SK-N-SH (cell line): ENCODE data around the gene KRTAP1-4. TPM values are rescaled to one million over a fixed set of nuclear protein-coding genes. Genes with fewer than 3 reads are reported as not detected.

Experiments used
- CTCF ChIA-PET: fragments of 300-600, 350-600 bp; formaldehyde crosslinking; extraction: SDS; loops from one replicate; lab custom pipeline; 2021; lab: Yijun Ruan, JAX
- POLR2A ChIA-PET: fragments of 350-600 bp; sonication (Branson Sonifier 250); formaldehyde crosslinking; extraction: SDS; loops from one replicate; lab custom pipeline; 2020; ENCODE audit warnings: antibody characterized with exemption, inconsistent platforms; lab: Yijun Ruan, JAX
- DNase-seq: peaks from one replicate; pipeline ENCODE4 v3.0.0; 2012
- H2AFZ ChIP-seq: fragments of 200-600 bp; sonication (generic); 2 replicates; pipeline ENCODE4 v1.8.1; 2016; ENCODE audit warnings: antibody characterized with exemption, mild to moderate bottlenecking, low read depth
- H3F3A ChIP-seq: fragments of 200-600 bp; sonication (generic); replicated peaks from 2 replicates; pipeline ENCODE3; 2016; ENCODE audit warnings: antibody characterized with exemption, mild to moderate bottlenecking; ENCODE audit not compliant: insufficient read depth
- H3K27ac ChIP-seq, 2 experiments: fragments of 200-500 bp in 1 of 2; fragments of 200-600 bp in 1 of 2; sonication (Bioruptor generic) in 1 of 2; sonication (generic), shearing (Covaris generic) in 1 of 2; 2 replicates each; pipeline versions ENCODE4 v1.5.1 to v1.6.1; 2014 to 2016; ENCODE audit warnings: low read depth in 2 of 2, inconsistent platforms in 1 of 2, low read length in 1 of 2, mild to moderate bottlenecking in 1 of 2, mixed read lengths in 1 of 2
- H3K27me3 ChIP-seq: fragments of 200-600 bp; sonication (generic), shearing (Covaris generic); 2 replicates; pipeline ENCODE4 v1.6.1; 2016; ENCODE audit warnings: mixed run types; ENCODE audit not compliant: insufficient read depth
- H3K36me3 ChIP-seq, 2 experiments: fragments of 200-500 bp in 1 of 2; fragments of 200-600 bp in 1 of 2; sonication (Bioruptor generic) in 1 of 2; sonication (generic) in 1 of 2; replicated peaks in 1 of 2; 2 replicates each; pipeline versions ENCODE3 to v1.5.1; 2014 to 2016; ENCODE audit warnings: low read length in 1 of 2, mild to moderate bottlenecking in 1 of 2; ENCODE audit not compliant: insufficient read depth in 2 of 2, control insufficient read depth in 1 of 2
- H3K4me1 ChIP-seq, 2 experiments: fragments of 200-500 bp in 1 of 2; fragments of 200-600 bp in 1 of 2; sonication (Bioruptor generic) in 1 of 2; sonication (generic), shearing (Covaris generic) in 1 of 2; 2 replicates each; pipeline versions ENCODE4 v1.5.1 to v1.6.1; 2014 to 2016; ENCODE audit warnings: low read depth in 1 of 2, low read length in 1 of 2, mixed run types in 1 of 2; ENCODE audit not compliant: insufficient read depth in 2 of 2, control insufficient read depth in 1 of 2
- H3K4me2 ChIP-seq: fragments of 200-600 bp; sonication (generic), shearing (Covaris generic); 2 replicates; pipeline ENCODE4 v1.6.1; 2017; ENCODE audit warnings: mixed run types
- H3K4me3 ChIP-seq, 2 experiments: fragments of 200-500 bp in 1 of 2; fragments of 200-600 bp in 1 of 2; sonication (Bioruptor generic) in 1 of 2; sonication (generic), shearing (Covaris generic) in 1 of 2; 2 replicates each; pipeline versions ENCODE4 v1.5.1 to v1.8.1; 2014 to 2016; ENCODE audit warnings: low read depth in 2 of 2, inconsistent platforms in 1 of 2, low read length in 1 of 2, mild to moderate bottlenecking in 1 of 2, mixed read lengths in 1 of 2, moderate library complexity in 1 of 2
- H3K79me2 ChIP-seq: fragments of 200-600 bp; sonication (generic); 2 replicates; pipeline ENCODE4 v1.8.1; 2017; ENCODE audit warnings: mild to moderate bottlenecking; ENCODE audit not compliant: insufficient read depth
- H3K9ac ChIP-seq: fragments of 200-600 bp; sonication (generic); 2 replicates; pipeline ENCODE4 v1.6.1; 2017; ENCODE audit warnings: mixed run types
- H3K9me2 ChIP-seq: fragments of 200-600 bp; sonication (generic); 2 replicates; pipeline ENCODE4 v1.6.1; 2017; ENCODE audit warnings: mixed run types
- H3K9me3 ChIP-seq: fragments of 200-600 bp; sonication (generic); 2 replicates; pipeline ENCODE4 v1.6.1; 2017; ENCODE audit warnings: mixed run types, mild to moderate bottlenecking, moderate library complexity
- H4K20me1 ChIP-seq: fragments of 200-600 bp; sonication (generic); 2 replicates; pipeline ENCODE4 v1.6.1; 2017; ENCODE audit warnings: mild to moderate bottlenecking, mixed run types; ENCODE audit not compliant: insufficient read depth
- ELF1 ChIP-seq: IDR thresholded peaks from 2 replicates; pipeline ENCODE4 v1.4.0; 2012
- EP300 ChIP-seq, 2 experiments: IDR thresholded peaks; 2 replicates each; pipeline versions ENCODE4 v1.4.0 to v1.6.1; 2012; ENCODE audit warnings: borderline replicate concordance in 1 of 2, low read depth in 1 of 2, low read length in 1 of 2
- FOSL2 ChIP-seq: IDR thresholded peaks from 2 replicates; pipeline ENCODE4 v1.4.0; 2012; ENCODE audit warnings: low read depth, mild to moderate bottlenecking, moderate library complexity, borderline replicate concordance
- FOXJ3 ChIP-seq: sonication (generic); formaldehyde crosslinking; IDR thresholded peaks from 2 replicates; pipeline ENCODE4 v1.5.1; 2020; ENCODE audit warnings: mild to moderate bottlenecking, missing genetic modification reagents
- MXI1 ChIP-seq: IDR thresholded peaks from 2 replicates; pipeline ENCODE4 v1.6.1; 2012; ENCODE audit warnings: mild to moderate bottlenecking, low read depth, low read length, improper control_type of control experiment
- NFIC ChIP-seq: IDR thresholded peaks from 2 replicates; pipeline ENCODE4 v1.4.0; 2012; ENCODE audit warnings: borderline replicate concordance
- RAD21 ChIP-seq: IDR thresholded peaks from 2 replicates; pipeline ENCODE4 v1.6.1; 2012; ENCODE audit warnings: mild to moderate bottlenecking, low read length
- RFX5 ChIP-seq: IDR thresholded peaks from 2 replicates; pipeline ENCODE4 v1.6.1; 2012; ENCODE audit warnings: mild to moderate bottlenecking, improper control_type of control experiment, low read length
- SIN3A ChIP-seq: IDR thresholded peaks from 2 replicates; pipeline ENCODE4 v1.6.1; 2012; ENCODE audit warnings: low read depth, mild to moderate bottlenecking, low read length, moderate library complexity, borderline replicate concordance
- TEAD4 ChIP-seq: IDR thresholded peaks from 2 replicates; pipeline ENCODE4 v1.4.0; 2012; ENCODE audit warnings: mild to moderate bottlenecking, borderline replicate concordance; ENCODE audit not compliant: insufficient read depth
- WGBS: methylation state at CpG from one replicate; pipeline ENCODE4 v1.1.6; 2017; ENCODE audit warnings: low lambda C conversion rate; 5-methylcytosine and 5-hydroxymethylcytosine counted together
- polyA plus RNA-seq, 3 experiments: library from polyadenylated mRNA; depleted of rRNA; stranded (reverse); fragments of >200 nt; gene quantifications; 2 replicates each; pipeline ENCODE4 v1.2.3, GENCODE V29; 2012
- TF ChIP-seq, protein P1 (sequence below): IDR thresholded peaks from 2 replicates; pipeline ENCODE4 v1.4.0; 2012; ENCODE audit warnings: low read depth, borderline replicate concordance
- TF ChIP-seq, protein P2 (sequence below): IDR thresholded peaks from 2 replicates; pipeline ENCODE4 v1.6.1; 2012; ENCODE audit warnings: mild to moderate bottlenecking, low read depth, low read length, moderate library complexity
- TF ChIP-seq, protein P3 (sequence below): fragments of 150-350 bp; IDR thresholded peaks from 2 replicates; pipeline ENCODE4 v1.6.1; 2016; ENCODE audit warnings: mild to moderate bottlenecking, low read depth, low read length

KRTAP1-4 gene
- polyA plus RNA-seq, 1 of the 3 experiments (the other 2 are of a cell fraction) = not detected

GRCh38 chr17:41008811-41009210 lies 21.2 kb downstream of the KRTAP1-4 start, which contains the start of gene KRTAP3-1:
Gene KRTAP3-1, minus strand, starts transcription at chr17:41009128. Its CDS starts 54 bp downstream, at chr17:41009074.
- Histone ChIP-seq H3K4me1 (no peaks in the 10 kb centered on the region), H3K9me2 (no peaks in the 10 kb centered on the region), H3K9me3 (no peaks in the 10 kb centered on the region), H3K4me3 (no peak within 1 kb of the TSS), H3K36me3 (no peaks in the 10 kb centered on the region), H4K20me1 (no peaks in the 10 kb centered on the region), H3K27ac (no peak within 1 kb of the TSS), H3K79me2 (no peaks in the 10 kb centered on the region), H2AFZ (no peak within 1 kb of the TSS), H3F3A (no peaks in the 10 kb centered on the region), H3K4me2 (no peak within 1 kb of the TSS), H3K9ac (no peak within 1 kb of the TSS), H3K27me3 (peaks cover 33% of the 10 kb centered on the region; the same call in 1 of the 2 replicates)
- DNase-seq = no peak
- CTCF ChIA-PET = no interaction called here
- TF ChIP-seq, protein P1, sequence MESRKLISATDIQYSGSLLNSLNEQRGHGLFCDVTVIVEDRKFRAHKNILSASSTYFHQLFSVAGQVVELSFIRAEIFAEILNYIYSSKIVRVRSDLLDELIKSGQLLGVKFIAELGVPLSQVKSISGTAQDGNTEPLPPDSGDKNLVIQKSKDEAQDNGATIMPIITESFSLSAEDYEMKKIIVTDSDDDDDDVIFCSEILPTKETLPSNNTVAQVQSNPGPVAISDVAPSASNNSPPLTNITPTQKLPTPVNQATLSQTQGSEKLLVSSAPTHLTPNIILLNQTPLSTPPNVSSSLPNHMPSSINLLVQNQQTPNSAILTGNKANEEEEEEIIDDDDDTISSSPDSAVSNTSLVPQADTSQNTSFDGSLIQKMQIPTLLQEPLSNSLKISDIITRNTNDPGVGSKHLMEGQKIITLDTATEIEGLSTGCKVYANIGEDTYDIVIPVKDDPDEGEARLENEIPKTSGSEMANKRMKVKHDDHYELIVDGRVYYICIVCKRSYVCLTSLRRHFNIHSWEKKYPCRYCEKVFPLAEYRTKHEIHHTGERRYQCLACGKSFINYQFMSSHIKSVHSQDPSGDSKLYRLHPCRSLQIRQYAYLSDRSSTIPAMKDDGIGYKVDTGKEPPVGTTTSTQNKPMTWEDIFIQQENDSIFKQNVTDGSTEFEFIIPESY = no peak
- TF ChIP-seq NFIC = no peak
- no peak for TF ChIP-seq FOXJ3
- no peak for TF ChIP-seq RFX5
- TF ChIP-seq, protein P2, sequence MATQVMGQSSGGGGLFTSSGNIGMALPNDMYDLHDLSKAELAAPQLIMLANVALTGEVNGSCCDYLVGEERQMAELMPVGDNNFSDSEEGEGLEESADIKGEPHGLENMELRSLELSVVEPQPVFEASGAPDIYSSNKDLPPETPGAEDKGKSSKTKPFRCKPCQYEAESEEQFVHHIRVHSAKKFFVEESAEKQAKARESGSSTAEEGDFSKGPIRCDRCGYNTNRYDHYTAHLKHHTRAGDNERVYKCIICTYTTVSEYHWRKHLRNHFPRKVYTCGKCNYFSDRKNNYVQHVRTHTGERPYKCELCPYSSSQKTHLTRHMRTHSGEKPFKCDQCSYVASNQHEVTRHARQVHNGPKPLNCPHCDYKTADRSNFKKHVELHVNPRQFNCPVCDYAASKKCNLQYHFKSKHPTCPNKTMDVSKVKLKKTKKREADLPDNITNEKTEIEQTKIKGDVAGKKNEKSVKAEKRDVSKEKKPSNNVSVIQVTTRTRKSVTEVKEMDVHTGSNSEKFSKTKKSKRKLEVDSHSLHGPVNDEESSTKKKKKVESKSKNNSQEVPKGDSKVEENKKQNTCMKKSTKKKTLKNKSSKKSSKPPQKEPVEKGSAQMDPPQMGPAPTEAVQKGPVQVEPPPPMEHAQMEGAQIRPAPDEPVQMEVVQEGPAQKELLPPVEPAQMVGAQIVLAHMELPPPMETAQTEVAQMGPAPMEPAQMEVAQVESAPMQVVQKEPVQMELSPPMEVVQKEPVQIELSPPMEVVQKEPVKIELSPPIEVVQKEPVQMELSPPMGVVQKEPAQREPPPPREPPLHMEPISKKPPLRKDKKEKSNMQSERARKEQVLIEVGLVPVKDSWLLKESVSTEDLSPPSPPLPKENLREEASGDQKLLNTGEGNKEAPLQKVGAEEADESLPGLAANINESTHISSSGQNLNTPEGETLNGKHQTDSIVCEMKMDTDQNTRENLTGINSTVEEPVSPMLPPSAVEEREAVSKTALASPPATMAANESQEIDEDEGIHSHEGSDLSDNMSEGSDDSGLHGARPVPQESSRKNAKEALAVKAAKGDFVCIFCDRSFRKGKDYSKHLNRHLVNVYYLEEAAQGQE = no peak
- TF ChIP-seq EP300 (IDR thresholded peaks at IDR 0.05; ENCODE audit: borderline replicate concordance in 1 of 2, low read depth in 1 of 2, low read length in 1 of 2) = no peak
- no peak for TF ChIP-seq ELF1
- no peak for TF ChIP-seq MXI1
- WGBS = 21% methylated on average over 7 of the region's 8 CpGs
- POLR2A ChIA-PET = no interaction called here

- Histone ChIP-seq H3K36me3 (no peaks in the 10 kb centered on the region), H3K4me1 (no peaks in the 10 kb centered on the region), H4K20me1 (no peaks in the 10 kb centered on the region), H3K27ac (no peak overlapping the region), H3K4me2 (no peak overlapping the region), H3F3A (no peaks in the 10 kb centered on the region), H3K79me2 (no peaks in the 10 kb centered on the region), H2AFZ (no peak overlapping the region), H3K9me2 (no peaks in the 10 kb centered on the region), H3K9me3 (no peaks in the 10 kb centered on the region), H3K4me3 (no peak overlapping the region), H3K9ac (no peak overlapping the region), H3K27me3 (peaks cover 47% of the 10 kb centered on the region; the same call in 1 of the 2 replicates)
- WGBS = 14% methylated on average over 3 of the region's 3 CpGs
- POLR2A ChIA-PET = no interaction called here
- no peak for TF ChIP-seq FOSL2
- no peak for TF ChIP-seq RAD21
- no peak for TF ChIP-seq MXI1
- TF ChIP-seq TEAD4 = no peak
- TF ChIP-seq, protein P3, sequence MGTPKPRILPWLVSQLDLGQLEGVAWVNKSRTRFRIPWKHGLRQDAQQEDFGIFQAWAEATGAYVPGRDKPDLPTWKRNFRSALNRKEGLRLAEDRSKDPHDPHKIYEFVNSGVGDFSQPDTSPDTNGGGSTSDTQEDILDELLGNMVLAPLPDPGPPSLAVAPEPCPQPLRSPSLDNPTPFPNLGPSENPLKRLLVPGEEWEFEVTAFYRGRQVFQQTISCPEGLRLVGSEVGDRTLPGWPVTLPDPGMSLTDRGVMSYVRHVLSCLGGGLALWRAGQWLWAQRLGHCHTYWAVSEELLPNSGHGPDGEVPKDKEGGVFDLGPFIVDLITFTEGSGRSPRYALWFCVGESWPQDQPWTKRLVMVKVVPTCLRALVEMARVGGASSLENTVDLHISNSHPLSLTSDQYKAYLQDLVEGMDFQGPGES = no peak
- no peak for TF ChIP-seq SIN3A
- no peak for TF ChIP-seq NFIC
- TF ChIP-seq, protein P1 = no peak
- CTCF ChIA-PET = interaction anchor here (1.0 kb wide), 1 partner anchor 318 kb away, joined by 3 read pairs; no protein-coding TSS in a partner anchor
- no peak for DNase-seq
Measured at GRCh38 chr17:41004397-41004796, 25.6 kb downstream of the KRTAP1-4 start.
